Measurements from ENCODE around the gene ANKS1A.

Gene ANKS1A

DNA sequence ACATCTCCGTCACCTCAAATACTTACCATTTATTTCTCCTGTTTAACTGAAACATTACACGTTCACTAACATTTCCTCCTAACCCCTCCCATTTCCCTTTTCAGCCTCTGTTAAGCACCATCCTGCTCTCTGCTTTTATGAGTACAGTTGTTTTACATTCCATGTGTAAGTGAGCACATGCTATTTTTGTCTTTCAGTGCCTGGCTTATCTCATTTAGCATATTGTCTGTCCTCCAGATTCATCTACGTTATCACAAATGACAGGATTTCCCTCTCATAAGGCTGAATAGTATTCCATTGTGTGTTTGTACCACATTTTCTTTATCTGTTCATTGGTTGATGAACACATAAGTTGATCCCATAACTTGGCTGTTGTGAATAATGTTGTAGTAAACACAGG is 23.9 kb upstream of the ANKS1A start:
- peak overlapping the region; percentile 10 to 47 (median 19) for H3K27ac Mint-ChIP-seq
- H3K9me3 Mint-ChIP-seq, result no peaks in the 10 kb centered on the region
- H3K4me1 Mint-ChIP-seq, result peaks cover 19% of the 10 kb centered on the region
- TF ChIP-seq, protein P1, sequence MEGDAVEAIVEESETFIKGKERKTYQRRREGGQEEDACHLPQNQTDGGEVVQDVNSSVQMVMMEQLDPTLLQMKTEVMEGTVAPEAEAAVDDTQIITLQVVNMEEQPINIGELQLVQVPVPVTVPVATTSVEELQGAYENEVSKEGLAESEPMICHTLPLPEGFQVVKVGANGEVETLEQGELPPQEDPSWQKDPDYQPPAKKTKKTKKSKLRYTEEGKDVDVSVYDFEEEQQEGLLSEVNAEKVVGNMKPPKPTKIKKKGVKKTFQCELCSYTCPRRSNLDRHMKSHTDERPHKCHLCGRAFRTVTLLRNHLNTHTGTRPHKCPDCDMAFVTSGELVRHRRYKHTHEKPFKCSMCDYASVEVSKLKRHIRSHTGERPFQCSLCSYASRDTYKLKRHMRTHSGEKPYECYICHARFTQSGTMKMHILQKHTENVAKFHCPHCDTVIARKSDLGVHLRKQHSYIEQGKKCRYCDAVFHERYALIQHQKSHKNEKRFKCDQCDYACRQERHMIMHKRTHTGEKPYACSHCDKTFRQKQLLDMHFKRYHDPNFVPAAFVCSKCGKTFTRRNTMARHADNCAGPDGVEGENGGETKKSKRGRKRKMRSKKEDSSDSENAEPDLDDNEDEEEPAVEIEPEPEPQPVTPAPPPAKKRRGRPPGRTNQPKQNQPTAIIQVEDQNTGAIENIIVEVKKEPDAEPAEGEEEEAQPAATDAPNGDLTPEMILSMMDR (IDR thresholded peaks at IDR 0.05; ENCODE audit: unreplicated experiment in 3 of 3), result no peak
- H3K36me3 Mint-ChIP-seq (ENCODE audit: low read depth), result peaks cover 42% of the 10 kb centered on the region
- H3K27me3 Mint-ChIP-seq (ENCODE audit: low read depth), result no peaks in the 10 kb centered on the region
- H3K4me3 Mint-ChIP-seq, result peak overlapping the region in 1 of 3 experiments; percentile 2

DNA sequence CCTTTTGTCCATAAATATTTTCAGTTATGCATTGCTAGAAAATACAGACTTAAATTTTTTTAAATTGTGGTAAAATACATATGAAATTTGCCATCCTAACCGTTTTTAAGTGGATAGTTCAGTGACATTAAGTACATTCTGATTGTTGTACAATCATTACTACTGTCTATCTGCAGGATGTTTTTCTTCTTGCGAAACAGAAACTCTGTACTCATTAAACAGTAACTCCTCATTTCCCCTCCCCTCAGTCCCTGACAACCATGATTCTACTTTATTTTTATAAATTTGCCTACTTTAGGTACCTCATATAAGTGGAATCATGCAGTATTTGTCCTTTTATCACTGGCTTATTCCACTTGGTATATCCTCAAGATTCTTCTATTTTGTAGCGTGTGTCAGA is 22.5 kb upstream of the ANKS1A start:
- Mint-ChIP-seq H3K4me1 (peaks cover 19% of the 10 kb centered on the region), H3K4me3 (no peak overlapping the region), H3K27me3 (ENCODE audit: low read depth) (no peaks in the 10 kb centered on the region), H3K27ac (no peak overlapping the region), H3K36me3 (ENCODE audit: low read depth) (peaks cover 49% of the 10 kb centered on the region), H3K9me3 (no peaks in the 10 kb centered on the region)
- TF ChIP-seq, protein P1 (IDR thresholded peaks at IDR 0.05; ENCODE audit: unreplicated experiment in 3 of 3), result no peak

DNA sequence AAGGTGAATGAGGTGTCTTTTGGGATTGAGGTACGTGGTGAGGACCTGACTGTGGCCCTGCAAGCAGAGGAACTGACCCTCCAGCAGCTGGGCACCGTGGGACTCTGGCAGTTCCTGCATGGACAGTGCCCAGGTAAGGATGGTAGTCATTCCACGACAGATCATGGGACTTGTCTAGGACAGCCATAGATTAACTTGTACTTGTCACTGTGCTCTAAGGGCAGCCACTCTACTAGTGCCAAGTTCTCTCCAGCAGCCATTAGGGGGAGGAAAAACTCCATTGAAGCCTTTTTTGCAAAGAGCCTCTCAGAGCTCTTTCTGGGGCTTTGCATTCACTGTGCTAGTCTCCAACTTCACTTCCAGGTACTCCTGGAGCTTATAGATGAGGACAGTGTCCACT is 21.6 kb upstream of the ANKS1A start:
- Mint-ChIP-seq H3K9me3 (no peaks in the 10 kb centered on the region), H3K27me3 (ENCODE audit: low read depth) (no peaks in the 10 kb centered on the region), H3K27ac (no peak overlapping the region), H3K4me1 (peaks cover 19% of the 10 kb centered on the region), H3K4me3 (no peak overlapping the region), H3K36me3 (ENCODE audit: low read depth) (peaks cover 54% of the 10 kb centered on the region)
- TF ChIP-seq, protein P1 (IDR thresholded peaks at IDR 0.05; ENCODE audit: unreplicated experiment in 3 of 3), result peak in 1 of 3 experiments; percentile 15

DNA sequence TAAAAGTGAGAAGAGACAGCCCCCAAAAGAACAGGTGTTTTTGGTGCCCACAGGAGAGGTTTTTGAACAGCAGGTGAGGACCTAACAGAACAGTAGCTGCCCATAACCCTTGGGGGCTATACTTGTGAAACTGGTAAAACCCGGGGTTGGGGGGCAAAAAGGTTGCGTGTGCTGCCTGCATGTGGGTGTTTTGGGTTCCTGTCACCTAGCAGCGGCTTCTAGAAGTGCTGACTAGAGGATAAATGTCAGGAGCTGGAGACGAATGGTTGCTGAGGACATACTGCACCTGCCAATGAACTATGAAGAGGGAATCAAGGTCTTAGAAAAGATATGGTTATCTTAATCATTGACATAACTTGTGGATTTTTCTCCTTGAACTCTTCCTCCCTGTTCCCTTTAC is 17.2 kb upstream of the ANKS1A start:
- Mint-ChIP-seq H3K9me3 (no peaks in the 10 kb centered on the region), H3K27ac (no peak overlapping the region), H3K4me3 (no peak overlapping the region), H3K36me3 (ENCODE audit: low read depth) (peaks cover 50% of the 10 kb centered on the region), H3K27me3 (ENCODE audit: low read depth) (no peaks in the 10 kb centered on the region), H3K4me1 (no peaks in the 10 kb centered on the region)
- TF ChIP-seq, protein P1 (IDR thresholded peaks at IDR 0.05; ENCODE audit: unreplicated experiment in 3 of 3), result no peak

DNA sequence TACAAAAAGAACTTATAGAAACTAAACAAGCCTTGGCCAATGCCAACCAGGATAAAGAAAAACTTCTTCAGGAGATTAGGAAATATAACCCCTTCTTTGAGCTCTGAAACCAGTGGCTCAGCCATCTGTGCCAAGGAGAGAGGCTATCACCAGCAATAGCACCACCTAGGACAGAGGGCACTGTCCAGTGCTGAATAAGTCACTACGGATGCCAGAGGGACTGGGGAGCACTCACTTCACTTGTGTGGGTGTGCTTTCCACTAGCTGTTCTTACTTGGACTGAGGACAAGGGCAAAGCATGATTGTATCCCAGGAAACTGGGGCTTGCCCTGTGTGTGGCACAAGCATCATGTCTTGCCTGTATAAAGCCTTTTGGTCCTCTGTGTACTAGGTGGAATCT is 16.7 kb upstream of the ANKS1A start:
- H3K36me3 Mint-ChIP-seq (ENCODE audit: low read depth), result peaks cover 49% of the 10 kb centered on the region

More for the DNA sequence above, 16.7 kb upstream of the ANKS1A start:
- H3K4me3 Mint-ChIP-seq, result no peak overlapping the region
- H3K4me1 Mint-ChIP-seq, result no peaks in the 10 kb centered on the region
- H3K9me3 Mint-ChIP-seq, result no peaks in the 10 kb centered on the region
- no peaks in the 10 kb centered on the region for H3K27me3 Mint-ChIP-seq (ENCODE audit: low read depth)
- no peak overlapping the region for H3K27ac Mint-ChIP-seq
- TF ChIP-seq, protein P1 (IDR thresholded peaks at IDR 0.05; ENCODE audit: unreplicated experiment in 3 of 3), result no peak
